GM12891 (cell line): ENCODE data around the gene HDAC9.

ENCODE experiments used
- PAX5 ChIP-seq: IDR thresholded peaks from 2 replicates; pipeline ENCODE4 v1.6.1; 2011; ENCODE audit warnings: low read length, moderate library complexity, mild to moderate bottlenecking; ENCODE audit not compliant: insufficient read depth, severe bottlenecking
- POLR2A ChIP-seq: IDR thresholded peaks from 2 replicates; pipeline ENCODE4 v1.6.1; 2011; ENCODE audit warnings: low read depth, low read length, control low read depth
- POLR2AphosphoS5 ChIP-seq: IDR thresholded peaks from 2 replicates; pipeline ENCODE4 v1.6.1; 2011; ENCODE audit warnings: low read depth, low read length, control low read depth
- SPI1 ChIP-seq: IDR thresholded peaks from 2 replicates; pipeline ENCODE4 v1.6.1; 2011; ENCODE audit warnings: low read depth, low read length, control low read depth
- TAF1 ChIP-seq: IDR thresholded peaks from 2 replicates; pipeline ENCODE4 v1.6.1; 2011; ENCODE audit warnings: low read depth, low read length, control low read depth

DNA sequence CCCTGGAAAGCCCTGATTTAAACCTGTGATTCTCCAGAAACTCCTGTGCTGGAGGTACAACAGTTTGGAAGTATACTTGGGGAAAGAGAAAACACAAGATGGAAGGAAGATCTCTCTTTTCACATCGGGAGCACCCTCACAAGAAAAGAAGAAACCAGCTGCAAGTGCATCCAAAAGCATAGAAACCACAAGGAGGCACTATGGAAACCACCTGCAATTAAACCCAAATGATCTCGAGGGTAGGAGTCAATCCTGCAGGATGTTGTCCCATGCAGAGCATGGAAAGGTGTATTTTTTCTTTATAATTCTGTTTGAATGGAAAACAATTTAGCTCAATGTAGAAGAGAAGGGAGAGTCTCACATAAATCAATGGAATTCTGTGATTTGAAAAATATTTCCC, 411.4 kb downstream of the HDAC9 start:
- TF ChIP-seq POLR2A (no peak), TAF1 (no peak), SPI1 (no peak), POLR2AphosphoS5 (no peak), PAX5 (no peak)
